ENCODE data around the gene VEGFA. TPM values are rescaled to one million over a fixed set of nuclear protein-coding genes. Genes with fewer than 3 reads are reported as not detected.
A peak's percentile ranks its signal among the peaks of the same experiment; 100 is the strongest.

Gene VEGFA
- total RNA-seq, 1 experiment from 2014 or later, result 174 TPM

- intact Hi-C loops (cut with micrococcal nuclease; ENCODE audit: unreplicated experiment), result no loop called here
- no peak for TF ChIP-seq CTCF (IDR thresholded peaks at IDR 0.05; ENCODE audit: insufficient read depth in 1 of 2, low read depth in 1 of 2, low read length in 1 of 2, severe bottlenecking in 1 of 2, unreplicated experiment in 1 of 2)
- no peaks in the 10 kb centered on the region for H3K27me3 ChIP-seq (replicated peaks; ENCODE audit: control insufficient read depth, insufficient read depth, low read length)
- Mint-ChIP-seq H3K27me3 (ENCODE audit: insufficient read depth, unreplicated experiment) (no peaks in the 10 kb centered on the region), H3K27ac (ENCODE audit: unreplicated experiment) (peak overlapping the region; percentile 20), H3K9me3 (ENCODE audit: unreplicated experiment) (no peaks in the 10 kb centered on the region), H3K4me3 (ENCODE audit: unreplicated experiment) (no peak overlapping the region), H3K4me1 (ENCODE audit: low read depth, unreplicated experiment) (peaks cover 6% of the 10 kb centered on the region), H3K36me3 (ENCODE audit: insufficient read depth, unreplicated experiment) (no peaks in the 10 kb centered on the region)
- no peak overlapping the region for H3K4me3 ChIP-seq (ENCODE audit: low read depth, low read length)
- ChIA-PET CTCF (interaction anchor here (1.1 kb wide), 1 partner anchor 337 kb away, joined by 3 read pairs; no protein-coding TSS in a partner anchor), POLR2A (no interaction called here)
- H3K4me1 ChIP-seq, result no peaks in the 10 kb centered on the region
- DNase-seq, result no peak
- no peaks in the 10 kb centered on the region for H3K36me3 ChIP-seq (ENCODE audit: control insufficient read depth, insufficient read depth, low read length)
- H3K9me3 ChIP-seq, result no peaks in the 10 kb centered on the region
- no TSS peak for BruUV-seq (replicated peaks)
Measured at GRCh38 chr6:43738267-43738676, 31.7 kb upstream of the VEGFA start.

- Mint-ChIP-seq H3K27ac (ENCODE audit: unreplicated experiment) (no peak overlapping the region), H3K27me3 (ENCODE audit: insufficient read depth, unreplicated experiment) (no peaks in the 10 kb centered on the region), H3K9me3 (ENCODE audit: unreplicated experiment) (no peaks in the 10 kb centered on the region), H3K4me3 (ENCODE audit: unreplicated experiment) (no peak overlapping the region), H3K36me3 (ENCODE audit: insufficient read depth, unreplicated experiment) (no peaks in the 10 kb centered on the region), H3K4me1 (ENCODE audit: low read depth, unreplicated experiment) (peaks cover 10% of the 10 kb centered on the region)
- no peak for TF ChIP-seq CTCF (IDR thresholded peaks at IDR 0.05; ENCODE audit: insufficient read depth in 1 of 2, low read depth in 1 of 2, low read length in 1 of 2, severe bottlenecking in 1 of 2, unreplicated experiment in 1 of 2)
- no TSS peak for BruUV-seq (replicated peaks)
- ChIA-PET POLR2A (no interaction called here), CTCF (no interaction called here)
- H3K36me3 ChIP-seq (ENCODE audit: control insufficient read depth, insufficient read depth, low read length), result no peaks in the 10 kb centered on the region
- H3K27me3 ChIP-seq (replicated peaks; ENCODE audit: control insufficient read depth, insufficient read depth, low read length), result no peaks in the 10 kb centered on the region
- peak in 1 of 2 experiments; percentile 26 for DNase-seq
- H3K4me1 ChIP-seq, result no peaks in the 10 kb centered on the region
- no peak overlapping the region for H3K4me3 ChIP-seq (ENCODE audit: low read depth, low read length)
- no peaks in the 10 kb centered on the region for H3K9me3 ChIP-seq
- intact Hi-C loops (cut with micrococcal nuclease; ENCODE audit: unreplicated experiment), result no loop called here
Measured at GRCh38 chr6:43738877-43739641, 31.0 kb upstream of the VEGFA start.

GRCh38 chr6:43739642-43740091 is 30.3 kb upstream of the VEGFA start:
- no peaks in the 10 kb centered on the region for H3K9me3 ChIP-seq
- no peaks in the 10 kb centered on the region for H3K36me3 ChIP-seq (ENCODE audit: control insufficient read depth, insufficient read depth, low read length)
- H3K4me1 ChIP-seq, result no peaks in the 10 kb centered on the region
- H3K27ac Mint-ChIP-seq (ENCODE audit: unreplicated experiment), result no peak overlapping the region
- intact Hi-C loops (cut with micrococcal nuclease; ENCODE audit: unreplicated experiment), result no loop called here
- peaks cover 12% of the 10 kb centered on the region for H3K4me1 Mint-ChIP-seq (ENCODE audit: low read depth, unreplicated experiment)
- POLR2A ChIA-PET, result no interaction called here
- CTCF ChIA-PET, result no interaction called here
- no peak overlapping the region for H3K4me3 Mint-ChIP-seq (ENCODE audit: unreplicated experiment)
- no TSS peak for BruUV-seq (replicated peaks)
- H3K4me3 ChIP-seq (ENCODE audit: low read depth, low read length), result no peak overlapping the region
- no peaks in the 10 kb centered on the region for H3K9me3 Mint-ChIP-seq (ENCODE audit: unreplicated experiment)
- no peak for TF ChIP-seq CTCF (IDR thresholded peaks at IDR 0.05; ENCODE audit: insufficient read depth in 1 of 2, low read depth in 1 of 2, low read length in 1 of 2, severe bottlenecking in 1 of 2, unreplicated experiment in 1 of 2)
- H3K27me3 Mint-ChIP-seq (ENCODE audit: insufficient read depth, unreplicated experiment), result no peaks in the 10 kb centered on the region
- no peaks in the 10 kb centered on the region for H3K27me3 ChIP-seq (replicated peaks; ENCODE audit: control insufficient read depth, insufficient read depth, low read length)
- DNase-seq, result no peak
- no peaks in the 10 kb centered on the region for H3K36me3 Mint-ChIP-seq (ENCODE audit: insufficient read depth, unreplicated experiment)

Measured in Caco-2 (cell line).